GM19455 (cell line): Measurements from ENCODE around the gene ZNF227.
"Not testable (repeated sequence)": the region's sequence is repeated elsewhere in the genome, so short reads cannot be mapped to it uniquely, and the experiment has no call there.

Experiments
- ATAC-seq: cut with Tn5 transposase; IDR thresholded peaks from one replicate; pipeline ENCODE4 v1.9.1; 2021; ENCODE audit not compliant: unreplicated experiment

Gene ZNF227

GRCh38 chr19:44236384-44236783 lies 24.1 kb downstream of the ZNF227 start:
- ATAC-seq: no peak

DNA sequence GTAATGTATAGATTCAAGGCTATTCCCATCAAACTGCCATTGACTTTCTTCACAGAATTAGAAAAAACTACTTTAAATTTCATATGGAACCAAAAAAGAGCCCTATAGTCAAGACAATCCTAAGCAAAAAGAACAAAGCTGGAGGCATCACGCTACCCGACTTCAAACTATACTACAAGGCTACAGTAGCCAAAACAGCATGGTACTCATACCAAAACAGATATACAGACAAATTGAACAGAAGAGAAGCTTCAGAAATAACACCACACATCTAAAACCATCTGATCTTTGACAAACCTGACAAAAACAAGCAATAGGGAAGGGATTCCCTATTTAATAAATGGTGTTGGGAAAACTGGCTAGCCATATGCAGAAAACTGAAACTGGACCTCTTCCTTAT lies 40.0 kb downstream of the ZNF227 start:
- not testable (repeated sequence) for ATAC-seq

DNA sequence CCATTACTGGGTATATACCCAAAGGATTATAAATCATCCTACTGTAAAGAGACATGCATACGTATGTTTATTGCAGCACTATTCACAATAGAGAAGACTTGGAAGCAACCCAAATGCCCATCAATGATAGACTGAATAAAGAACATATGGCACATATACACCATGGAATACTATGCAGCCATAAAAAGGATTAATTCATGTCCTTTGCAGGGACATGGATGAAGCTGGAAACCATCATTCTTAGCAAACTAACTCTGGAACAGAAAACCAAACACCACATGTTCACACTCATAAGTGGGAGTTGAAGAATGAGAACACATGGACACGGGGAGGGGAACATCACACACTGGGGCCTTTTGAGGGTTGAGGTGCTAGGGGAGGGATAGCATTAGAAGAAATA lies 41.1 kb downstream of the ZNF227 start:
- not testable (repeated sequence) for ATAC-seq

- ATAC-seq: no peak
These were observed 42.2 kb downstream of the ZNF227 start for GRCh38 chr19:44254496-44254895.

- no peak for ATAC-seq
These were observed 43.5 kb downstream of the ZNF227 start for GRCh38 chr19:44255705-44256411.

DNA sequence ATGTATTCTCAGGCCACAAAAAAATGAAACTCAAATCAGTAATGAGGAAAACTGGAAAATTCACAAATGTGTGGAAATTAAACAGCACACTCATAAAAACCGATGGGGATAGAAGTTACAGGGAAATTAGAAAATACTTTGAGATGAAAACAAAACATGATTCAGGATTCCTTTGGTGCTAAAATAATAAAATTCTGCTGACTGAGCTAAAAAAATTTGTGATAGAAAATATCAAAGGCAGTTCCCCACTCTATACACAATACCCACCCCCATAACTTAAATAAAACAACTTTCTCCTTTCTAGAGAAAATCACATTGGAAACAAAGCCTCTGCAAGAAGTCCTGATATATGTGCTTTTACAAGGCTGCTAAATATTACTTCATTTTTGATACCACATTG lies 45.8 kb downstream of the ZNF227 start:
- ATAC-seq: no peak

DNA sequence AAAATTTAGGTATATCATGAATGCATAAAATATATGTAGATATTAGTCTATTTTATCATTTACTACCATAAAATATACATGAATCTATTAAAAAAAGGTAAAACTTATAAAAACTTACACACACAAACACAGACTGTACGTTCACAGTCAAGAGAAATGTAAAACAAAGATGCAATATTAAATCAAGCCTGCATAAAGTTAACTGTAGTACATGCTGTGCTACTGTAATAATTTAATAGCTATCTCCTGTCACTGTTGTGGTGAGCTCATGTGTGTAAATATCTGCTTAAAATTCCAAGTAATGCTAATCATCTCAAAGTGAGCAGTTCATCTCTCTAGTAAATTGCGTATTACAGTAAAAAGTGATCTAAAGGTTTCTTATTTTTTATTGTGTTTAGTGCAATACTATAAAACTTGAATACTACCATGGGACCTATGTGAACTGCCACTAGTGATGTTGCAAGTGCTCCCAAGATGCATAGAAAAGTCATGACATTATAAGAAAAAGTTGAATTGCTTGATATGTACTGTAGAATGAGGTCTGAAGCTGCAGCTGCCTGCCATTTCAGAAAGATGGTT lies 46.6 kb downstream of the ZNF227 start:
- ATAC-seq: no peak

GRCh38 chr19:44260343-44260681 lies 48.0 kb downstream of the ZNF227 start:
- ATAC-seq: no peak

DNA sequence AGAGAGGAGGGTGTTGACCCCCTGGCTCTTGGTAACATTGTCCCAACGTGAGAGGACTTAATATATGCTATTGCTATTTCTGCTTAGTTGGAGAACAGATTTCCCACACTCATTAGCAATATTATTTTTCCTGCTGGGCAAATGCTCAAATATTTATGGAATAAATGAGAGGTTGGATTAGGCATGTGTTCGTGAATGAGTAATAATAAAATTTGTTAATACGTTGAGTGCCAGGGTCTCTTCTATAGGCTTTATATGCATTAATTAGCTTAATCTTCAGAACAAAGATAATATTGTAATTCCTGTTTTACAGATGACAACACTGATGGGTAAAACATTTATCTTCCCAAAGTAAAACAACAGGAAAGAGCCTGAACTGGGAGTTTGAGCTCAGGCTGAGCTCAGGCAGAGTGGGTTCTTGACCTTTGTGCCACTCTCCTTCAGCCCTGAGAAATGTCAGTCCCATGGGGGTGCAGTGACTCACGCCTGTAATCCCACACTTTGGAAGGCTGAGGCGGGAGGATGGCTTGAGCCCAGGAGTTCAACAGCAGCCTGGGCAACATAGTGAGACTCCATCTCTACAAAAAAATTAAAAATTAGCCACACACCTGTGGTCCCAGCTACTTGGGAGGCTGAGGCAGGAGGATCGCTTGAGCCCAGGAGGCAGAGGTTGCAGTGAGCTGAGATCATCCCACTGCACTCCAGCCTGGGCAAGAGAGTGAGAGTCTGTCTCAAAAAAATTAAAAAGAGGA lies 48.5 kb downstream of the ZNF227 start:
- ATAC-seq: no peak

DNA sequence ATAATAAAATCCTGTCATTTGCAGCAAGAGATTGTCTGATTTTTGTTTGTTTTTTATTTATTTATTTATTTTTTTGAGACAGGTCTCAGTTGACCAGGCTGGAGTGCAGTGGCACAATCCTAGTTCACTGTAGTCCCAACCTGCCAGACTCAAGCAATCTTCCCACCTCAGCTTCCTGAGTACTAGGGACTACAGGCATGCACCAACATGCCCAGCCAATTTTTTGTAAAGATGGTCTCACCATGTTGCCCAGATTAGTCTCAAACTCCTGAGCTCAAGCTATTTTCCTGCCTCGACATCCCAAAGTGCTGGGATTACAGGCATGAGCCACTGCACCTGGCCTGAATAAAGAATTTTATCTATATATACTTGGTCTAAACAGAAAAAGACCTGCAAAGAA lies 65.0 kb downstream of the ZNF227 start:
- no peak for ATAC-seq

DNA sequence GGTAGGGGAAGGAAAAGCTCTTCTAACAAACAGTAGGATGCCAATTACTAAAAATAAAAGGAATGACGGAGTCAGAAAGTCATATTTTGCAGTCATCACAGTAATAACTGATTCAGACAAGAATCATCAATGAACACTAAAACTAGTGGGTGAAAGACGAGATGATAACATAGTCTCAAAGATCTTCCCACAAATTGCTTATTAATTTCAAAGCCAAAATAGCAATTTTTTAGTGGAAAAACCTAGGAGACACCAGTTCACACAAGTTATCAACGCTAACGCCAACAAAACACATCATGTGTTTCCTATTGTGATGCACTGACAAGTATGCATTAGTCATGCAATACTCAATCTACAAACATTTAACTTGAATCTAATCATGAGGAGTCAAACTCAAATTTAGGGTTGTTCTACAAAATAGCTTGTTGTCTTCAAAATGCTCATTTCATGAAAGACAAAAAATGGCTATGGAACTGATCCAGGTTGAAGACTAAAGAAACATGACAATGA lies 65.9 kb downstream of the ZNF227 start:
- ATAC-seq: no peak

DNA sequence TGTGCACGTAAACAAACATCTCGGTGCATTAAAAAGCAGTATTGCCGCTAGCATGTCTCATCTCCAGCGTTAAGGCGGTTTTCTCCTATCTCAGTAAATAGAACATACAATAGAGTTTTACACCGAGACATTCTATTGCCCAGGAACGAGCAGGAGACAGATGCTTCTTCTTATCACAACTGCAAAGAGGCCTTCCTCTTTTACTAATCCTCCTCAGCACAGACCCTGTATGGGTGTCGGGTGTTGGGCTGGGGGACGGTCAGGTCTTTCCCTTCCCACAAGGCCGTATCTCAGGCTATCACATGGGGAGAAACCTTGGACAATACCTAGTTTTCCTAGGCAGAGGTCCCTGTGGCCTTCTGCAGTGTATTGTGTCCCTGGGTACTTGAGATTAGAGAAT lies 68.6 kb downstream of the ZNF227 start:
- ATAC-seq: no peak

DNA sequence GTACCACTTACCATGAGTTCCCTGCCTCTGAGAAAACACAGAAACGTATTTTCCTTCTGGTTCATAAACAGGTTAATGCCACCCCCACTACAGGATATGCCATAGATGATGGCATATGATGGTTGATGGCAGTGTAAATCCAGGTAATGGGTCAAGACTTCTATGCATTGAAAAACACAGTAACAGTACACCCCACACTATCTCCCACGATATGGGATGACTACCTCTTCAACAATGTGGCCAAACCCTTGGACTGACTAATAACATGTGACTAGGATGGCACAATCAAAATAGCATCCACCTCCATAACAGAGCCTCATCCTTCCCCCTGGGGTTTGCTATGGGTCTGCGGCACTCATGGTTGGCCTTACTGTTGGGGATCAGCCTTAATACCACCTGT lies 70.5 kb downstream of the ZNF227 start:
- no peak for ATAC-seq

GRCh38 chr19:44284968-44285367 lies 72.6 kb downstream of the ZNF227 start:
- no peak for ATAC-seq
